Tibial nerve (tissue), 4 donors: ENCODE measurements around the gene HOMER3. TPM values are rescaled to one million over a fixed set of nuclear protein-coding genes. Genes with fewer than 3 reads are reported as not detected.

Source experiments
- DNase-seq, 2 donors: peaks; one replicate each; pipeline ENCODE4 v3.0.0-alpha.2; 2019; ENCODE audit warnings: low spot score in 2 of 2
- H3K27ac ChIP-seq, 4 donors: fragments of 200-600 bp; sonication (generic) in 3 of 4; one replicate each; pipeline ENCODE4 v1.5.1; 2017 to 2019; ENCODE audit warnings: mild to moderate bottlenecking in 1 of 4
- H3K27me3 ChIP-seq, 2 donors: fragments of 200-600 bp; sonication (generic) in 1 of 2; one replicate each; pipeline versions ENCODE4 v1.5.1 to v1.6.0; 2017 to 2019
- H3K36me3 ChIP-seq, 3 donors: fragments of 200-600 bp; sonication (generic); one replicate each; pipeline ENCODE4 v1.5.1; 2018 to 2019
- H3K4me1 ChIP-seq, 4 donors: fragments of 200-600 bp; sonication (generic) in 3 of 4; one replicate each; pipeline ENCODE4 v1.5.1; 2017 to 2019
- H3K4me3 ChIP-seq, 4 donors: fragments of 200-600 bp; sonication (generic) in 3 of 4; one replicate each; pipeline ENCODE4 v1.5.1; 2017 to 2019; ENCODE audit warnings: mild to moderate bottlenecking in 1 of 4, moderate library complexity in 1 of 4
- H3K9me3 ChIP-seq, 4 donors: fragments of 200-600 bp; sonication (generic) in 3 of 4; one replicate each; pipeline ENCODE4 v1.5.1; 2017 to 2019
- EP300 ChIP-seq, 2 donors: sonication (generic); formaldehyde crosslinking; IDR thresholded peaks; one replicate each; pipeline ENCODE4 v1.6.1; 2017; ENCODE audit warnings: antibody characterized with exemption in 2 of 2, mild to moderate bottlenecking in 1 of 2
- POLR2A ChIP-seq, 2 donors: fragments of 450-650 bp; IDR thresholded peaks; one replicate each; pipeline ENCODE4 v1.6.1; 2017; ENCODE audit warnings: antibody characterized with exemption in 2 of 2, mild to moderate bottlenecking in 2 of 2, moderate library complexity in 2 of 2
- WGBS, 2 donors: methylation state at CpG; one replicate each; pipeline ENCODE4 v1.1.5; 2018; 5-methylcytosine and 5-hydroxymethylcytosine counted together
- total RNA-seq, 4 donors: library from RNA; depleted of rRNA; stranded (reverse); fragments of >200 nt; gene quantifications; one replicate each; pipeline ENCODE4 v1.1.0, GENCODE V29; 2016
- TF ChIP-seq, protein P1 (sequence below), 5 experiments: fragments of 200-600 bp in 3 of 5; fragments of 450-650 bp in 2 of 5; sonication (generic) in 3 of 5; IDR thresholded peaks; one replicate each; pipeline ENCODE4 v1.5.1; 2016 to 2019; ENCODE audit warnings: antibody characterized with exemption in 5 of 5, mild to moderate bottlenecking in 3 of 5, moderate library complexity in 2 of 5

The HOMER3 gene
- total RNA-seq, 4 donors from 2014 or later: 38.0 to 90.0 (median 44.6) TPM

DNA sequence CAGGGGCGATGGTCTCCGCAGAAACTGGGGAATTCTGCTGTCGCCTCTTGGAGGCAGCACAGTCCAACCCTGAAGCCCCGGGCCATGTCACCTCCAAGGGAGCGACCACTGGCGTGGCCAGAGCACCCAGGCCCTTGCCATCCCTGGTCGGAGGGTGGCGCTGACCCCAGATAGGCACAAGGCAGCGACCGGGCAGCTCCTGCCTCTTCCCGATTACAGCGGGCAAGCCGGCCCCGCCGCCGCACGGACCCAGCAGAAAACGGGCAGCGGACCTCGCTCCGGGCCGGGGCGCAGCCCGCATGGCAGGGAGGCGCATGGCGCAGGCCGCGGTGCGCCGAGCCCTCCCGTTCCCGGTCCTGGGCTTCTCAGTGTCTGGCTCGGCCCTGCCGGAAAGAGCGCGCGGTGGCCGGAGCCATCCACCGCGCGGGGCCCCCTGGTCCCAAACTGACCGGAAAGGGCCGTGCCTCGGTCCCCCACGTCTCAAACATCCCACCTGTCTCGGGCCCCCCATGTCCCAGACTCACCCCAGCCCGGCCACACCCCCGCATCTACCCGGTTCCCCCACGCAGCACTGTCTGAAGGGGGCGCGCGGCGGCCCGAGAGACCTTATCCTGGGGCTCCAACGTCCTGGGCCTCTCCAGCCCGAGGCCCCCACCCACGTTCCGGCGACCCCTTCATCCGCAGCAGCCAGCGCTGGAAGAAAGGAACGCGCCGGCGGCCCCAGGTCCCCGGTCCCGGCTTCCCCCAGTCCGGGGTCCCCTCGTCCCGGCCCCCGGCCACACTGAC lies 45.8 kb downstream of the HOMER3 start:
- DNase-seq: peak in 1 of 2 donors; percentile 21
- peak overlapping the region; percentile 43 to 67 (median 54) for H3K4me3 ChIP-seq

DNA sequence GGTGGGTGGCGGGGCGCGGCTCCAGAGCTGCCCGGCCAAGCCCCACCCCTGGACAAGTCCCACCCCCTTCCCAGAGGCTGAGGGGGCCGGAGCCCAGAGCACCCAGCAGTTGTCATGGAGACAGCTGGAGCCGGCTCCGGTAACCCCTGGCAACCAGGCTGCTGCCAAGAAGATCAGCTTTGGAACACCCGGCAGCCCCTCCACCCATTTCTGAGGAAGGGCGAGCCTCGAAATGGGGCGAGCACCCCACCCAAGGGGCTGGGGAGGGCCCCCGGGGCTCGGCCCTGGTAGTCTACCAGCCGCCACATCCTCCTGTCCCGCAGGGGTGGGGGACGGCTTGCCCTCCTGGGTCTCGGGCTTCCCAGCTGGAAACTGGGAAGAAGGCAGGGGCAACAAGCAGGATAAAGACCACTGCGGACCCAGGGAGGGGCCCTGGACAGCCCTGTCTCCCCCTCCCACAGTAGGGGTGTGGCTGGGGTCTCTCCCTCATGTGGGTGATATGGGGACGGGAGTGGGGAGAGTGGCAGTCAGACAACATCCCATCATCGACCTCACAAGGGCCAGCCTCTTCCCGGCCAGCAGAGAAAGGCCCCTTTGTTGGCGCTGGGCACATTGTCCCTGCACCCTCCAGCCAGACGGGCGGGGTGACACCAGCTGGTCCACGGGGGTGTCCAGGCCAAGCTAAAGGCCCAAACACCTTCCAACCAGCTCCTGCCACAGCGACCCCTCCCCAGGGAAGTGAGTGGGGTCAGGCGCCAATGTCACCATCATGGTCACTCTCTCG lies 46.6 kb downstream of the HOMER3 start:
- DNase-seq: no peak
- Histone ChIP-seq H3K4me1 (peaks cover 0 to 41% (median 9%) of the 10 kb centered on the region in 4 donors), H3K9me3 (no peaks in the 10 kb centered on the region), H3K27me3 (peaks cover 0 to 27% of the 10 kb centered on the region in 2 donors), H3K4me3 (peak overlapping the region; percentile 43 to 67 (median 54)), H3K27ac (peak overlapping the region; percentile 35 to 93 (median 77)), H3K36me3 (peaks cover 0 to 32% (median under 1%) of the 10 kb centered on the region in 3 donors)
- peak in 1 of 2 donors; percentile 53 for TF ChIP-seq EP300 (IDR thresholded peaks at IDR 0.05)
- TF ChIP-seq, protein P1, sequence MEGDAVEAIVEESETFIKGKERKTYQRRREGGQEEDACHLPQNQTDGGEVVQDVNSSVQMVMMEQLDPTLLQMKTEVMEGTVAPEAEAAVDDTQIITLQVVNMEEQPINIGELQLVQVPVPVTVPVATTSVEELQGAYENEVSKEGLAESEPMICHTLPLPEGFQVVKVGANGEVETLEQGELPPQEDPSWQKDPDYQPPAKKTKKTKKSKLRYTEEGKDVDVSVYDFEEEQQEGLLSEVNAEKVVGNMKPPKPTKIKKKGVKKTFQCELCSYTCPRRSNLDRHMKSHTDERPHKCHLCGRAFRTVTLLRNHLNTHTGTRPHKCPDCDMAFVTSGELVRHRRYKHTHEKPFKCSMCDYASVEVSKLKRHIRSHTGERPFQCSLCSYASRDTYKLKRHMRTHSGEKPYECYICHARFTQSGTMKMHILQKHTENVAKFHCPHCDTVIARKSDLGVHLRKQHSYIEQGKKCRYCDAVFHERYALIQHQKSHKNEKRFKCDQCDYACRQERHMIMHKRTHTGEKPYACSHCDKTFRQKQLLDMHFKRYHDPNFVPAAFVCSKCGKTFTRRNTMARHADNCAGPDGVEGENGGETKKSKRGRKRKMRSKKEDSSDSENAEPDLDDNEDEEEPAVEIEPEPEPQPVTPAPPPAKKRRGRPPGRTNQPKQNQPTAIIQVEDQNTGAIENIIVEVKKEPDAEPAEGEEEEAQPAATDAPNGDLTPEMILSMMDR (IDR thresholded peaks at IDR 0.05): no peak
- WGBS, 2 donors: 3 to 4% methylated on average over 14 to 15 of the region's 28 CpGs

More for the DNA sequence above, 45.8 kb downstream of the HOMER3 start:
- 0 to 3% methylated on average over 25 to 60 of the region's 72 CpGs for WGBS, 2 donors
- Histone ChIP-seq H3K36me3 (peaks cover 0 to 35% (median 5%) of the 10 kb centered on the region in 3 donors), H3K27me3 (peaks cover 0 to 27% of the 10 kb centered on the region in 2 donors), H3K27ac (peak overlapping the region; percentile 35 to 93 (median 77)), H3K4me1 (peaks cover 0 to 41% (median 9%) of the 10 kb centered on the region in 4 donors), H3K9me3 (no peaks in the 10 kb centered on the region)
- TF ChIP-seq EP300 (IDR thresholded peaks at IDR 0.05) (no peak), POLR2A (IDR thresholded peaks at IDR 0.05) (no peak)
- TF ChIP-seq, protein P1 (IDR thresholded peaks at IDR 0.05): peak in 4 of 5 experiments; percentile 36 to 56 (median 46)

DNA sequence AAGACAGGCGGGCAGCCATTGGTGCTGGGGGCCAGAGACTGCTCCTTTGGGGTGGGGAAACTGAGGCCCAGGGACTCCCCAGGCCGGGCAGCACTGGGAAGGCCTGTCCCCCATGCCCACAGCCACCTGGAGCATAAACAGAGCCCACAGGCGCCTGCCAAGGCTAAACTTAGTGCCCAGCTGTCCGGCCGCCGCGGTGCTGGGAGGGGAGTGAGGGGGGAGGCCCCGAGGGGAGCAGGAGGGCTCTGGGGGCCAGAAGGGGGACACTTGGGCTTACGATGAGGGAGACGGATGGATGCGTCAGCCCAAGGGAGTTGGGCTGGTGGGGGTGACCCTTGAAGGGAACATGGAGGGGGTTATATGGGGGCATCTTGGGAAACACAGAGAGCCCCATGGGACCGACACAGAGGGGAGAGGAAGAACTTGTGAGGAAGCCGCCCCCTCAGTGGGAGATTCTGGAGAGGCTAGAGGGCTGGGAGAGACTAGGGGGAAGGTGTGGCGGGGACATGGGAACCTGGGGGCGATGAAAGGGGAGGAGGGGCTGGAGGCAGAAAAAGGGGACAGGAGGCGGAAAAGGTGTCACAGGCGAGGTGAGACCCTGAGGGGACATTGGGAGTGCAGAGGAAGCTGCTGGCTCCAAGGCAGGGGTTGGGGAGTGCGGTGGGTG lies 47.3 kb downstream of the HOMER3 start:
- peak overlapping the region in 1 of 4 donors; percentile 67 for H3K4me3 ChIP-seq
- H3K9me3 ChIP-seq: no peaks in the 10 kb centered on the region
- no peak for DNase-seq
- WGBS, 2 donors: 45 to 47% methylated on average over 17 to 18 of the region's 18 CpGs
- H3K36me3 ChIP-seq: peaks cover 0 to 25% (median 0%) of the 10 kb centered on the region in 3 donors
- peaks cover 0 to 40% (median 9%) of the 10 kb centered on the region in 4 donors for H3K4me1 ChIP-seq
- H3K27ac ChIP-seq: peak overlapping the region in 3 of 4 donors; percentile 66 to 93 (median 88)
- TF ChIP-seq EP300 (IDR thresholded peaks at IDR 0.05) (no peak), POLR2A (IDR thresholded peaks at IDR 0.05) (no peak)
- TF ChIP-seq, protein P1 (IDR thresholded peaks at IDR 0.05): no peak
- H3K27me3 ChIP-seq: peaks cover 0 to 27% of the 10 kb centered on the region in 2 donors

DNA sequence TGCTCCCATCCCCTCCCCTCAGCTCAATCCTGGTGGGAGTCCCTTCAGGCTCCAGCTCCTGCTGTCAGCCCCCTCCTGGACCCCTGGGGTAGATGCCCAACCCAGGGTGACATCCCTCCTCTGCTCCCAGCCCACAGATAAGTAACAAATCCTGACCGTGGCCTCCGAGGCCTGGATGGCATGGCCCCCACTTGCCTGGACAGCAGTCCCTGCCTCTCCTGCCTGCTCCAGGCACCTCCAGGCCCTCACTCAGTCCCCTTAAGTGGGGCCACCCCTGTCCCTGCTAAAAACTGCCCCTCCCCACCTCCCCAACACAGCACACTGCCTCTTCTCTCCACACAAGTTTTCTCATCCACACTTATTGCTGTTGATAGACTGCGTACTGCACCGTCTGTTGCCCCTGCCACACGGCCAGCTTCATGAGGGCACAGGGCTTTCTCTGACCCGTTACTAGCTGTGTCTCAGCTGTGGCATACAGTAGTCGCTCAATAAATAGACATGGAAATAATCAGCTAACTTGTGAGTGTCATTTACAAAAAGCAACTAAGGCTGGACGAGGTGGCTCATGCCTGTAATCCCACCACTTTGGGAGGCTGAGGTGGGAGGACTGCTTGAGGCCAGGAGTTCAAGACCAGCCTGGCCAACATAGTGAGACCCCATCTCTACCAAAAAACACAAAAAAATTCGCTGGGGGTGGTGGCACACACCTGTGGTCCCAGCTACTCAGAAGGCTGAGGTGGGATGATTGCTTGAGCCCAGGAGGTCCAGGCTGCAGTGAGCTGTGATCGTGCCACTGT lies 50.9 kb downstream of the HOMER3 start:
- 87% methylated on average over 10 of the region's 10 CpGs for WGBS, 2 donors
- Histone ChIP-seq H3K4me1 (peaks cover 0 to 18% (median 2%) of the 10 kb centered on the region in 4 donors), H3K4me3 (no peak overlapping the region), H3K9me3 (no peaks in the 10 kb centered on the region), H3K36me3 (peaks cover 0 to 40% (median 0%) of the 10 kb centered on the region in 3 donors), H3K27me3 (peaks cover 0 to 15% of the 10 kb centered on the region in 2 donors), H3K27ac (no peak overlapping the region)
- no peak for DNase-seq
- TF ChIP-seq EP300 (IDR thresholded peaks at IDR 0.05) (no peak), POLR2A (IDR thresholded peaks at IDR 0.05) (no peak)
- TF ChIP-seq, protein P1 (IDR thresholded peaks at IDR 0.05): no peak
